CD1c-positive myeloid dendritic cell (primary cell): ENCODE data around the gene BNC1.

ENCODE experiments used
- DNase-seq: peaks from one replicate; pipeline ENCODE4 v3.0.0-alpha.2; 2016; ENCODE audit errors: extremely low spot score

Gene BNC1

DNA sequence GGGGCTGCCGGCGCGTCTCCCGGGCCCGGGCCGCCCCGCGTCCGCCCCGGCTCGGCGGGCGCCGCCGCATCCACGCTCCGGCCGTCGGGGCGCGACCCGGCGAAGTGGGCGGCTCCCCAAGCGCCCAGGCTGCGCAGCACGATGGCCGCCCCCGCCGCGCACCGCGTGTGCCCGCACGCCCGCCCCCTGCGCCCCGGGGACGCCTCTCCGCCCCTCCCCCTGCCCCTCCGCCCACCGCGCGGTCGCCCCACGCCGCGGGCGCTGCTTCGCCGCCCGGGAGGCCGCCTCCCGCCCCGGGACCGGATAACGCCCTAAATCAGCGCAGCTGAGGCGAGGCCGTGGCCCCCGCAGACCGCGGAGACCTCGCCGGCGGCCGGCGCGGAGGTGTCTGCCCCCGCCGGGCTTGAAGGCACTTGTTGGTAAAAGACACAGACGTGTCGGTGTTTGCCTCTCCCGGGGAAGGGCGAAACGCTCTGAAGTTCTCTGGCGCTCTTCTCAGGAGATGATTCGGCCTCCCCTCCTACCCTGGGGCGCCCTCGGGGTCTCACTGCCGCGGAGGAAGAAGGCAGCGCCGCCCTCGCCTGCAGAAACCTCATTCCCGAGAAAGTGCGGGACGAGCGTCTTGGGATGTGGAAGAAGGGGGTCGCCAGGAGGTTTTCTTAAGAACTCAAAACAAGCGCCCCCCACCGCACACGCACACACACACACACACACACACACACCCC is at the start of gene BNC1:
Gene BNC1, minus strand, starts transcription at position 106 of the 725 bp plus-strand sequence. Its CDS starts 36 bp downstream, at position 70.
- no peak for DNase-seq

DNA sequence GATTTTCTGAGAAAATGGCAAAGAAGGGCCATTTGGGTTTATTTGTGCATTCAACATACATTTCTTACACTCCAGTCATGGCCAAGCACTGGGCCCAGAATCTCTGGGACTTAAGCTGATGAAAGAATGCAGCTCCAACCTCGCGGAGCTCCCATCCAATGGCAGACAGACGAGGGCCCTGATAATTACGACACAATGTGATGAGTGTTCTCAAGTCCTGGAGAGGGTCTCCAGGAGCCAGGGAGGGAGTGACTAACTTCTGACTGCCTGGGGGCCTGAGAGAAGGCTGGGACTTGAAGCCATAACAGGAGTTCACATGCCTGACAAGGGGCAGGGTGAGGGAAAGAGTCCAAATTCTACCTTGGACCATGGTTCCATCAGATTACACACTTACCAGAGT is 42.6 kb upstream of the BNC1 start:
- no peak for DNase-seq

GRCh38 chr15:83324799-83325198 is 40.3 kb upstream of the BNC1 start:
- no peak for DNase-seq

DNA sequence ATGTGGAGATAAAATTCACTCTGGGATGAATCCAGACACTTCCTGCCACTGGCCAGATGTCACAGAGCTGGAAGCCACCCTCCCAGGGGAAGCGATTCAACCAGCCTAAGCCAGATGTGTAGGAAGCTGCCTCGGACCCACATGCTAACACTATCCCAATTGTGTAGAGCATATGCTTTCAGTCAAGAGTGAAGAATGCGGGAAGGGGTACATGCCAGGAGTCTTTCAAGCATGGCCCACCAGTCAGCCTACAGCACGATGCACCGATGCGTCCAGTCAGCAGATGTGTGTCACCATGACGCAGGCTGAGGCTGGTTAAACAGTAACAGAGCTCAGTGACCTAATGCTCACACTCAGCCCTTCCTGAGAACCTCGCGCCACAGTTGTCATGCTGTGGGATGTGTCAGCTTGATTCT is 38.8 kb upstream of the BNC1 start:
- DNase-seq: no peak

GRCh38 chr15:83322691-83323090 is 38.2 kb upstream of the BNC1 start:
- DNase-seq: no peak

- no peak for DNase-seq
Observed at GRCh38 chr15:83322061-83322460, 37.6 kb upstream of the BNC1 start.

DNA sequence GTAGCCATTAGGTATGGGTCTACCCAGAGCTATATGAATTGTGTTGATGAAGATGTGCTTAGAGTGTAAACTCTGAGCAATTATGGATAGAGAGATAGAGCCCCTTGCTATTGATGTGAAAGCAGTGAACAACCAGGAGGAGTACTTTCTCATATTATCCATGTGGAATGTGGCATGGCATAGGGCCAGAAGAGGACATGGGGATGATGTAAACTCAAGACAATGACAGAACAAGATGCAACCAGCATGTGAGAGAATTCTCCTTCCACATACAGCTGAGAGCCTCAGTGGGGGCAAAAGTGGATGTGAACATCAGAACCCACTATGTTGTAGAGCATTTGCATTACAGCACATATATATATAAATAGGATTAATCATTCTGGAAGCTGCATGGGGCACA is 36.4 kb upstream of the BNC1 start:
- no peak for DNase-seq

GRCh38 chr15:83320404-83320803 is 35.9 kb upstream of the BNC1 start:
- no peak for DNase-seq

- DNase-seq: no peak
Observed at GRCh38 chr15:83319771-83320170, 35.3 kb upstream of the BNC1 start.

DNA sequence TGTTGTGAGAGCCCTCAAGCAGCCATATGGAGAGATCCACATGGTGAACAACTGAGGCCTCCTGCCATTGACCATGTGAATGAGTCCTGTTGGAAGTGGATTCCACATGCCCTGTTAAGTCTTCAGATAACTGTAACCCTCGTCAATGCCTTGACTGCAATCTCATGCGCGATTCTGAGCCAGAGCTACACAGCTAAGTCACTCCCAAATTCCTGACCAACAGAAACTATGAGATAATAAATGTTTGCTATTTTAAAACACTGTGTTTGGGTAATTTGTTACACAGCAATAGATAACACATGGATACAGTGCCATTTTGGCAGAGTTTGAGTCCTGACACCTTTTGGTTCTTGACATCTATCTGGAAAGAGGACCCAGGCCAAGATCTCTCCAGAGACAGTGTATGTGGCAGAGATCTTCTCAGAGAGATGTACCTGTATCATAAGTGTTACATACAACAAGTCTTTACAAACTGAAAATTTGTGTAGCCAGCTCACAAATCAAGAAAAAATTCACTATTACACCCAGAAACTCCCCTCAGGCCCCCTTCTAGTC is 34.5 kb upstream of the BNC1 start:
- no peak for DNase-seq

DNA sequence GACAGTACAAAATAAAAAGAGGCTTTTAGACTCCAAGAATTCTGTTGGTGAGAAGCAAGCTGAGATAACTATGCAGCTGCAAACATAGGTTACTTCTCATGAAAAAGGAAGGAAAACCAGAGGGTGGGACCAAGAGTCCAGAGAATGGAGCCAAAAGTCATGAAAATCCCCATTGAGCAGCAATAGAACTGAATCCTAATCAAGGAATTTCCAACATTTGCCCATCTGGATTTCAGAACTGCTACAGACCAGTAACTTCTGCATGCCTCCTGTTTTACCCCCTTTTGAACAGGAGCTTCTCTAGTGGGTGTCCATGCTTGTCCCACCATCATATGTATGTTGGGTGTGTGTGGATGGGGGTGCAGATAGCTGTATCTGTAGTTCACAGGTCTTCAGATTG is 33.6 kb upstream of the BNC1 start:
- no peak for DNase-seq

- no peak for DNase-seq
Observed at GRCh38 chr15:83312071-83312470, 27.6 kb upstream of the BNC1 start.

DNA sequence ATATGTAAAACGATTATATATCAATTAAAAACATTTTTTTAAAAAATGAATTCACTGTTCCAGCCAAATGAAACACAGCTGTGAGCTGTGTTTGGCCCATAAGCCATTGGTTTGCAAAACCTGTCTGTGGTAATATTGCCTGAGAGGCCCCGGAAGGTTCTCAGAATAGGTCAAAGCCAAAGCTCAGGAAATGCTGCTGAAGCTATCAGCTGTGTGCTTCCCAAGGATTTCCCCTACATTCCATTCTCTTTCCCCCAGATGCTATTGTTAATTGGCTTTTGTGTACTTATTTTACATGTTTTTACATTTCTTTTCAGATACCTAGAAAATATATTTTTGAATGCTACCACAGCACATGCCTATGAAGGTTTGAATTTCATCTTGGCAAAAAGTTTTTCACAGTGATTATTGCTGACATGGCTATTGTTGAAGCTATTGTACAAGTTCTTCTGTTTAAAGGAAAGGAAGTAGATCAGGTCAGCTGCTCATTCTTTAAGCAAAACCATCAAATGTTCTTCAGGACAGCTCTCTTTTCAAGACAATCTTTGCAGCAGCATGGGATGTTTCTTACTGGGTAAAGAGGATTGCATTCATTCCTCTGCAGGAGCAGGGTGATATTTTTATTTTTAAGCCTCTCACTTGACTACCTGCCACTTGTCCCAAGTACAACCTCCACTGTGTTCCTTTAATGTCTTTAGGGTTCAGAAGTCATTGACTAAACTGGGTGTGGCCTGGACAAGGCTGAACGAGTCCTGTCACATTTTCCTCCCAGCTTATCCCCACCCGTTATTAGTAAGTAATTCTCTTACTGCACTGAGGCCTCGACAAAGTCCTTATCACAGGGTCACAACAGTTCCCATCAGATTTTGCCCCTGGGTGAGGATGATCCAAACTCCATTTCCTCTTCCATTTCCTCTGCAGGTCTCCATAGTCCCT is 26.3 kb upstream of the BNC1 start:
- DNase-seq: no peak

DNA sequence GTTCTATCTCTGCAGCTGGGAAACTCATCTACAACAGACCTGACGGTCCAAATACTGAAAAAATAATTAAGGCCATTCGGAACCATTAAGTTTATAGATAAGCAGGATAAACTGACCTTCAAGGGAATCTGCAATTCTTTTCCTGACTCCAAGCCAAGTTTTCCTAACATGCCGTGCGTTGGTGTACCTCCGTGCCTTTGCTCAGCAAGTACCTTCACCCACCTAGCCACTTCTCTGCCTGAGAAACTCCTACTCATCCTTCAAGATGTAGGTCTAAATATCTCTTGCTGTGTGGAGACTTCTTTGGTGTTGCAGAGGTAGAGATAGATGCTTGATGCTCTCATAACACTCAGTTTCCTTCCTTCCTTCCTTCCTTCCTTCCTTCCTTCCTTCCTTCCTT is 24.2 kb upstream of the BNC1 start:
- no peak for DNase-seq

GRCh38 chr15:83306561-83306960 is 22.1 kb upstream of the BNC1 start:
- DNase-seq: no peak

DNA sequence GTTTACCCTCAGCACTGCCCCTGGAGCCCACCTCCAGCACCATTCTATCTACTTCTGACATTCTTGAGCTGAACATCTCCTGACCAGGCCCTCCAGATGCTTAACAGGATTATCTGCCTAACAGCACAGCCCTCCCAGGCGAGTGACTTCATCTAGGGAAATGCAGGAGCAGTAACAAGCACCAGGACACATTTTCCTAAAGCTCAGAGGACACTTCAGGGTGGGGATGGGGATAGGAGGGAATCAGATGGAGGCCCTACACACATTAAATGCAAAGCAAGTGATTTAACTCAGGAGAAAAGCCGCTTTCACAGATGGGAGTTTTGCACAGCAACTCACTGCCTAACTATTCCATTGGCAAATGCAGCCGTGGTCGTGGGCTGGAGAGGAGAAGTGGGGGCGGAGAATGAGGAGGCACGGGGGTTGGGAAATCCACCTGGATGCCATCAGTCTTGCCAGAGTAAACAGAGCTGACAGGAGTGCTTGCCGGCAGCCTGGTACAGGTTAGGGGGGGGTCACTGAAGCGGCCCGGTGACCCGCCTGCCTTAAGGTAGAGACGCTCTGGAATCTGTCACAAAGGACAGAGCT is 21.3 kb upstream of the BNC1 start:
- no peak for DNase-seq

- DNase-seq: no peak
Observed at GRCh38 chr15:83304861-83305703, 20.6 kb upstream of the BNC1 start.

DNA sequence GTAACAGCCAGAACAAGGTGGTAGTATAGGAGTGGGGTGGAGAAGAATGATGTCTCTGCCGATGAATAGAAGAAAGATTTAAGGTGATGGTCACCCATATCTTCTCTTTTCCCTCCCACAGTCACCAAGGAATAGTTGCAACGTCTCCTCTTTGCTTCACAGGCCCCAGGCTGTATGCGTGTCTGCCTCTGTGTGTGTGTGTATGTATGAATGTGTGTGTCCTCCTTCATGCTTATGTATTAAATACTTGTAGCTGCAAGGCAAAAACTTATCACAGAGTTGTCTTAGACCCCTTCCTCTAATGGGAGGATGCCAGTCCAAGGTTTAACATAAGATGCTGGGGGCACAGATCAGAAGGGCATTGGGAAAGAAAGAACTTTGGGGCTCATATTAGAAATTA is 19.1 kb upstream of the BNC1 start:
- no peak for DNase-seq

- DNase-seq: no peak
Observed at GRCh38 chr15:83300826-83301225, 16.4 kb upstream of the BNC1 start.

DNA sequence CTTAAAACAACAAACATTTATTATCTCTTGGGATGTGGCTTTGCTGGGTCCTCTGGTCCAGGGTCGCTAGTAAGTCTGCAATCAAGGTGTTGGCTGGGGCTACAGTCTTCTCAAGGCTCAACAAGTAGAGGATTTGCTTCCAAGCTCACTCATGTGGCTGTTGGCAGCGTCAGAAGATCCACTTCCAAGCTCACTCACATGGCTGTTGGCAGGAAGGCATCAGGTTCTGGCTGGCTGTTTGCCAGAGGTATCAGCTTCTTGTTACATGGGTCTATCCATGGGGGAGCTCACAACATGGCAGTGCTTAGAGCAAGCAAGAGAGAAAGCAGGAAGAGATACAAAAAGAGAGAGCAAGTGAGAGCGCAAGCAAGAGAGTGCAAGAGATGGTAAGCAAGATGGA is 15.0 kb upstream of the BNC1 start:
- no peak for DNase-seq

- DNase-seq: no peak
Observed at GRCh38 chr15:83295417-83295816, 11.0 kb upstream of the BNC1 start.
